GM12872 (cell line): ENCODE measurements around the gene IRX2.

Source experiments
- CTCF ChIP-seq: IDR thresholded peaks from 3 replicates; pipeline ENCODE4 v1.5.1; 2011; ENCODE audit warnings: low read depth, mild to moderate bottlenecking, low read length, moderate library complexity; ENCODE audit not compliant: insufficient read depth

The IRX2 gene

GRCh38 chr5:2750758-2751464 lies 566 bp downstream of the IRX2 start:
- no peak for TF ChIP-seq CTCF

GRCh38 chr5:2750026-2750757 lies 1.3 kb downstream of the IRX2 start:
- TF ChIP-seq CTCF = no peak

GRCh38 chr5:2749514-2750025 lies 1.9 kb downstream of the IRX2 start:
- TF ChIP-seq CTCF = no peak

GRCh38 chr5:2748861-2749513 lies 2.5 kb downstream of the IRX2 start:
- TF ChIP-seq CTCF = no peak

- no peak for TF ChIP-seq CTCF
These were observed 3.2 kb downstream of the IRX2 start for GRCh38 chr5:2748179-2748860.

- no peak for TF ChIP-seq CTCF
These were observed 3.9 kb downstream of the IRX2 start for GRCh38 chr5:2747363-2748162.
